D721Med (cell line): ENCODE measurements around the gene PPFIBP2.

ENCODE experiments used
- DNase-seq: peaks from one replicate; pipeline ENCODE4 v3.0.0; 2011; ENCODE audit warnings: low spot score; ENCODE audit not compliant: insufficient read length
- FAIRE-seq: peaks from 2 replicates; lab custom pipeline; 2011; peaks lifted over from hg19 to GRCh38; lab: Jason Lieb, UNC
- TF ChIP-seq, protein P1 (sequence below): IDR thresholded peaks from 2 replicates; pipeline ENCODE4 v1.5.1; 2012; ENCODE audit warnings: mild to moderate bottlenecking, control low read depth; ENCODE audit not compliant: insufficient read depth; ENCODE audit errors: missing control alignments

Gene PPFIBP2

DNA sequence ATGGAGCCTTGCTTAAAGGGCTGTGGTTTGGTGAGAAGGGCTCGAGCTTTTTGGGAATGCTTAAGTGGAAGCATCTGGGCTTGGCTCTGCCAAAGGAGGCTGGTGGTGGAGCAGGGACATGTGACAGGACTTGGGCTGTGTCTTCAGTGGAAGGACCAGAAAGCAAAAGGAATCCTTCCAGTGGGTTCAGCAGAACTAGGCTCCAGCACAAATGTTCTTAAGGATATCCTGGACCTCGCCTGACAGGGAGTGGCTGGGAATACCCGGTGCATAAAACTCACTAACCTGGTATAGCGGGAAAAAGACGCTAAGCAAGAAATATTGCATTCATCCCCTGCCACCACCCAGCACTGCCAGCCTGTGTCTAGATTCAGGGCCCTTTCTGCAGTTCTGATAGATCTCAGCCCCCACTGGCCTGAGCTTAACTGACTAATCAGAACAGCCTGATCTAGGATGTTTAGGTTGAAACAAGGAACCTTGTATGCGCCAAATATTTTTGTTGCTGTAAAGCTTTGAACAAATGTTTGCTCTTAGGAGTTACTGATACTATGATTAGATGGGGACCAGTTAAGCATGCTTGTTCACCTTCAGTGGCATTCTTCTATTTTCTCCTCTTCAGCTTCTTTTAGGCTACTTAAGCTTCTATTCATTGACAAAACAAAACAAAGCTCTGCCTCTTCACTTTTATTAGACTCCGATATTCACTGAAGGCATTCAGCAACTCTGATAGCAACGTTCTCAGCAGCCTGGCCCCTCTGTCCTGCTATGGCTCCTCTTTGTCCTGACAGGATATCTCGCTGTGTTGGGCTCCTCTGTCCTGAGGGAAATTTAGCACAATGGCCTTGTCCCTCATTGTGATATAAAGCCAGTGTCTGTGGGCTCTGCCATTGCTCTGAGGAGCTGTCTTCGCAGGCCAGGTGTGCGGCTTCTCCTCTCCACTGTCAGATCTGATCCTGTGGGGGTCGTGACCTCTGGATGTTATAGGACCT lies 25.0 kb downstream of the PPFIBP2 start:
- no peak for FAIRE-seq
- DNase-seq: no peak
- TF ChIP-seq, protein P1, sequence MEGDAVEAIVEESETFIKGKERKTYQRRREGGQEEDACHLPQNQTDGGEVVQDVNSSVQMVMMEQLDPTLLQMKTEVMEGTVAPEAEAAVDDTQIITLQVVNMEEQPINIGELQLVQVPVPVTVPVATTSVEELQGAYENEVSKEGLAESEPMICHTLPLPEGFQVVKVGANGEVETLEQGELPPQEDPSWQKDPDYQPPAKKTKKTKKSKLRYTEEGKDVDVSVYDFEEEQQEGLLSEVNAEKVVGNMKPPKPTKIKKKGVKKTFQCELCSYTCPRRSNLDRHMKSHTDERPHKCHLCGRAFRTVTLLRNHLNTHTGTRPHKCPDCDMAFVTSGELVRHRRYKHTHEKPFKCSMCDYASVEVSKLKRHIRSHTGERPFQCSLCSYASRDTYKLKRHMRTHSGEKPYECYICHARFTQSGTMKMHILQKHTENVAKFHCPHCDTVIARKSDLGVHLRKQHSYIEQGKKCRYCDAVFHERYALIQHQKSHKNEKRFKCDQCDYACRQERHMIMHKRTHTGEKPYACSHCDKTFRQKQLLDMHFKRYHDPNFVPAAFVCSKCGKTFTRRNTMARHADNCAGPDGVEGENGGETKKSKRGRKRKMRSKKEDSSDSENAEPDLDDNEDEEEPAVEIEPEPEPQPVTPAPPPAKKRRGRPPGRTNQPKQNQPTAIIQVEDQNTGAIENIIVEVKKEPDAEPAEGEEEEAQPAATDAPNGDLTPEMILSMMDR: no peak

DNA sequence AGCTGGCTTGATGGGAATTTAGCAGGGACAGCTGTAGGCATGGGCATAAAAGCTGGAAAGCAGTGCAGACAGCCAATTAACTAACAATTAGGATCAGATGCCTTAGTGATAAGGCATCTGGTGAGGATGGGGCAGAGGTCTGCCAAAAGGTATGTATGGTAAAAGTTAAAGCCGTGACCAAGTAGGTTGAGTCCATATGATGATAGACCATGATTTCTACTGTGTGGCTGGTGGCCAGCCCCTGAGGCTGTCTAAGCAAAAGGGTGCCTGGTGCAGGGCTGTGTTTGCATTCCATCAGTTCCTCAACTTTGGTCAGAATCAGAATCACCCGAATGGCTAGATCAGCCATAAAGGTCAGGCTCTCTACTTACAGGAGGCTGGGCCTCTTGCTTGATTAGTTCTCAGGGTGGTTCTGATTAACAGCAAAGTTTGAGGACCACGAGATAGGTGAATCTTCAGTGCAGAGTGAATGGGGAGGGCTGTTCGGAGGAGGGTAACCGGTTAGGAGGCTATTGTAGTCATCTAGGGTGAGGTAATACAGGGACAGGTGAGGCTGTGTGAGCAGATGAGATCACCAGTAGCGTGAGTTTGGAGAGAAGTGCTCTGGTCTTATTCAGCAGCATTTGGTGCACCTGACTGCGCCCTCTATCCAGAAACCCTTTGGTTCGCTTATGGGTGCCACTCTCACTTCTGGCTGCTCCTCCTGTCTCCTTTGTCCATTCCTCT lies 27.2 kb downstream of the PPFIBP2 start:
- TF ChIP-seq, protein P1: no peak
- FAIRE-seq (no peak), DNase-seq (no peak)

DNA sequence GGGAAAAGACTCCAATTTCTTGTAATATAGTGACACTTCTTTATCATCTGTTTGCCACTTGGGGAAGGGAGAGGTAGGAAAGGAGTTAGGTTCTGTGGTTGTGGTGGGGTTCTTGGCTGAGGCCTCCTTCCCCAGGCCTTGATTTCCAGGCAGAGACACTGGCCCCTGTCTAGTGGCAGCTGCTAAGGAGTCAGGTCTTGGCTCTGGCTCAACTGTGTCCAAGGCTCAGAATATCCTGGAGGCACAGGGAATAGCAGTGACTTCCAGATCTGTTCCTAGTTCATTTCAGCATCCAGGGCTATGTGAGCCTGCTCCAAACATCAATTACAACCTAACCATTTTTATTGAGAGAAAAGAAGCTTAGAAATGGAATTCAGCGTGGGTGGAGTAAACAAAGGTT lies 29.5 kb downstream of the PPFIBP2 start:
- FAIRE-seq (no peak), DNase-seq (no peak)
- TF ChIP-seq, protein P1: no peak

DNA sequence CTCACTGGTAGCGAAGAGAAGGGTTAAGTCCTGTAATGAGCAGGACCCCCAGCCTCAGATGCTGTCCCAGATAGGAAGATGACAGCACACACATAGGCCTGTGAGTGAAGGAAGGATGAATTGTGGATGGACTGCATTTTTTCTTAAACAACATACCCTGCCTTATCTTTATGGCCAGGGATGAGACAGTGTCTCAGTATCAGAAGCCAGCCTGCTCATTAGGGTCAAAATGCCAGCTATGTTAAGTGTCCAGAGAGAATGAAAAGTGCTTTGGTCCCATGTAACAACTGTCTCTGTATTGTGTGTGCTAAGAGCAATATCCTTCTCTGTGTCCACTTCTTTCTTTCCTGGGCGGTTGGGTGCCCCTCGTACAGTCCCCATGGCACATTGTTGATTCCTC lies 30.2 kb downstream of the PPFIBP2 start:
- DNase-seq (no peak), FAIRE-seq (no peak)

DNA sequence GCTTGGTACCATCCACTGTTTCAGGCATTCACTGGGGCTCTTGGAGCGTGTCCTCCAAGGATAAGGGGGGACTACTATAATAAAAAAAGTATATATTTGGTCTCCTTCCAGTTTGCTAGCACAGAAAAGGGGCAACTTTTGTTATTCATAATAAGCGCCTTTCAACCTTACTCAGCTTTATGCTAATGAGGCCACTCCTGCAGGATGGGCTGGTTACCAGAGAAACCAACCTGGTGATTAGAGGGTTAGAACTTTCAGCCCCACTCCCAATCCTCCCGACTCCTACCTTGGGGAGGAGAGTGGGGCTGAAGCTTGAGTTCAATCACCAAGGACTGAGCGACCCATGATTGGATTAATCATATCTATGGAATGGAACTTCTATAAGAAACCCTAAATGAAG lies 31.8 kb downstream of the PPFIBP2 start:
- DNase-seq (no peak), FAIRE-seq (no peak)
- TF ChIP-seq, protein P1: no peak

More for the DNA sequence above, 30.2 kb downstream of the PPFIBP2 start:
- TF ChIP-seq, protein P1: no peak

DNA sequence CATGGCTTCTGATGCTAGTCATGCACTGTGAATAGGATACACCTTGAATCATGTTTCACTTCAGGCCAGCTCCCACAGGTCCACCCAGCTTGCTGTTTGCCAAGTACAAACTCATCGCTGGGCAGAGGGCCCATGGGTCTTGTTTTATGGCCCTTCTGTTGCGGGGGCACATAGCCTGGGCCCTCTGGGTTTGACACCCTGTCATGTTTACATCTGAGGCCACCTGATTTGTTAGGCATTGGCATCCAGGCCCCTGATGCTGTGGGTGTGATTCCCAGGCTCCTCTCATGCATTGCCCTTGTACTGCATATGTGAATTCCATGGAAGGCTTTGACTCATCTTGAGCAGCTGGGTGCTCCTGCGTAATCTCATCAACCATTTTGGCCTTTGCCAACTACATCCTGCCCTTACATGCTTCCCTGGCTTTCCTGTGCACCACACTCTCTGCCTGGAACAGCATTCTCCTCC lies 32.6 kb downstream of the PPFIBP2 start:
- FAIRE-seq: no peak
- DNase-seq: no peak
- TF ChIP-seq, protein P1: no peak
